Neutrophil (primary cell): ENCODE data around the gene RAPGEF1.

Experiments
- H3K27ac ChIP-seq: fragments of 200-600 bp; sonication (generic); 2 replicates; pipeline ENCODE4 v1.5.1; 2016; ENCODE audit warnings: mild to moderate bottlenecking, moderate library complexity
- H3K27me3 ChIP-seq: fragments of 200-600 bp; sonication (generic); 2 replicates; pipeline ENCODE4 v1.6.0; 2016; ENCODE audit warnings: mild to moderate bottlenecking
- H3K36me3 ChIP-seq: fragments of 200-600 bp; sonication (generic); 2 replicates; pipeline ENCODE4 v1.5.1; 2017
- H3K4me1 ChIP-seq, 2 experiments: fragments of 200-600 bp in 1 of 2; sonication (generic) in 1 of 2; 1 replicate in 1 of 2; 2 replicates in 1 of 2; pipeline versions ENCODE4 v1.5.1 to v1.6.1; 2013 to 2016; ENCODE audit warnings: low read depth in 1 of 2, low read length in 1 of 2, mild to moderate bottlenecking in 1 of 2, moderate library complexity in 1 of 2; ENCODE audit not compliant: control insufficient read depth in 1 of 2, insufficient read depth in 1 of 2
- H3K4me3 ChIP-seq, 2 experiments: fragments of 200-600 bp in 1 of 2; sonication (generic) in 1 of 2; 1 replicate in 1 of 2; 2 replicates in 1 of 2; pipeline ENCODE4 v1.5.1; 2013 to 2016; ENCODE audit warnings: low read depth in 1 of 2, low read length in 1 of 2, mild to moderate bottlenecking in 1 of 2, moderate library complexity in 1 of 2
- H3K9me3 ChIP-seq: fragments of 200-600 bp; sonication (generic); 2 replicates; pipeline ENCODE4 v1.5.1; 2016
- TF ChIP-seq, protein P1 (sequence below): fragments of 200-600 bp; sonication (generic); IDR thresholded peaks from 2 replicates; pipeline ENCODE4 v1.5.1; 2016; ENCODE audit warnings: antibody characterized with exemption

RAPGEF1 gene

DNA sequence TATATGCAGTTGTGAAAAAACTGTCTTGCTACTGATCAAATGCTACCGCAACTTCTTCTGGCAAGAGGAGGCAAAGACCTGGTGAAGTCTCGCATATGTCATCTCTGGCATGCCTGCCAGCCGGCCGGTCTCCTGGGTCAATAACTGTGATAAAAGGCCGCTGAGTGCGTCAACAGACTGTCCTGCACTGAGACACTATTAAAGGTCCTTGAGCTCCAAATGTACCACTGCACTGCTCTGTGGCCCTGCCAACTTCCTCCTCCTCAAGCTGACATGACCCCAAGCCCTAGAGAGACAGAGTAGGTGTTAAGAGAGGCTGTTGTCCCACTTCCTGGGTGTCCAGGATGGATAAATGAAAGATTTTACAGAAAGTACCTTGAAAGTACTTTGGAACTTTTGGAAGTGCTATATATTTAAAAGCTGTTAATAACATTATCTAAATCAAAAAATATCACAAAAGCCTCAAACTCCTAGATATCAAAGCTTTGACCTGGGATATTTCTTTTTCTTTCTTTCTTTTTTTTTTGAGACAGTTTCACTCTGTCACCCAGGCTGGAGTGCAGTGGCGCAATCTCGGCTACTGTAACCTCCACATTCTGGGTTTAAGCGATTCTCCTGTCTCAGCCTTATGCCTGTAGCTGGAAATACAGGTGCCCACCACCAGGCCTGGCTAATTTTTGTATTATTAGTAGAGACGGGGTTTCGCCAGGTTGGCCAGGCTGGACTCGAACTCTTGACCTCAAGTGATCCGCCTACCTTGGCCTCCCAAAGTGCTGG is 31.5 kb downstream of the RAPGEF1 start:
- Histone ChIP-seq H3K36me3 (no peaks in the 10 kb centered on the region), H3K4me3 (peak overlapping the region; percentile 23), H3K27ac (peak overlapping the region; percentile 90), H3K9me3 (no peaks in the 10 kb centered on the region), H3K4me1 (peaks cover 21 to 32% of the 10 kb centered on the region in 2 experiments), H3K27me3 (no peaks in the 10 kb centered on the region)
- TF ChIP-seq, protein P1, sequence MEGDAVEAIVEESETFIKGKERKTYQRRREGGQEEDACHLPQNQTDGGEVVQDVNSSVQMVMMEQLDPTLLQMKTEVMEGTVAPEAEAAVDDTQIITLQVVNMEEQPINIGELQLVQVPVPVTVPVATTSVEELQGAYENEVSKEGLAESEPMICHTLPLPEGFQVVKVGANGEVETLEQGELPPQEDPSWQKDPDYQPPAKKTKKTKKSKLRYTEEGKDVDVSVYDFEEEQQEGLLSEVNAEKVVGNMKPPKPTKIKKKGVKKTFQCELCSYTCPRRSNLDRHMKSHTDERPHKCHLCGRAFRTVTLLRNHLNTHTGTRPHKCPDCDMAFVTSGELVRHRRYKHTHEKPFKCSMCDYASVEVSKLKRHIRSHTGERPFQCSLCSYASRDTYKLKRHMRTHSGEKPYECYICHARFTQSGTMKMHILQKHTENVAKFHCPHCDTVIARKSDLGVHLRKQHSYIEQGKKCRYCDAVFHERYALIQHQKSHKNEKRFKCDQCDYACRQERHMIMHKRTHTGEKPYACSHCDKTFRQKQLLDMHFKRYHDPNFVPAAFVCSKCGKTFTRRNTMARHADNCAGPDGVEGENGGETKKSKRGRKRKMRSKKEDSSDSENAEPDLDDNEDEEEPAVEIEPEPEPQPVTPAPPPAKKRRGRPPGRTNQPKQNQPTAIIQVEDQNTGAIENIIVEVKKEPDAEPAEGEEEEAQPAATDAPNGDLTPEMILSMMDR = no peak

DNA sequence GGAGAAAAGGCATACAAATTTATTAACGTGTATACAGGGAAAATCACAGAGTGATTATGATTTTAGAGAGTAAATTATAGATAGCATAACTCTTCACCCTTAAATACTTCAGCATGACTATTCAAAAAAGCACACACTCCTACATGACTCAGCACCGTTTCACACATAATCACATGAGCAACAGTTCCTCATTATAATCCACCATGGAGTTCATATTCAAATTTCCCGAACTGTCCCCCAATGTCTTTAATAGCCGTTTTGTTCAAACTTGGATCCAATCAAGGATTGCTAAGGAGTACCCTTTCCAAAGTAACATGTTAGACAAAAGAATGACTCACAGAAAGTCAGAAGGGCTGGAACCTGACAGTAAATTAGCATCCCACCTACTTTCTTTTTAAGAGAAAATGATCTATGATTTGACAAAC is 32.1 kb downstream of the RAPGEF1 start:
- TF ChIP-seq, protein P1 = no peak
- Histone ChIP-seq H3K27ac (peak overlapping the region; percentile 90), H3K9me3 (no peaks in the 10 kb centered on the region), H3K4me3 (peak overlapping the region; percentile 23), H3K4me1 (peaks cover 21 to 32% of the 10 kb centered on the region in 2 experiments), H3K27me3 (no peaks in the 10 kb centered on the region), H3K36me3 (no peaks in the 10 kb centered on the region)

DNA sequence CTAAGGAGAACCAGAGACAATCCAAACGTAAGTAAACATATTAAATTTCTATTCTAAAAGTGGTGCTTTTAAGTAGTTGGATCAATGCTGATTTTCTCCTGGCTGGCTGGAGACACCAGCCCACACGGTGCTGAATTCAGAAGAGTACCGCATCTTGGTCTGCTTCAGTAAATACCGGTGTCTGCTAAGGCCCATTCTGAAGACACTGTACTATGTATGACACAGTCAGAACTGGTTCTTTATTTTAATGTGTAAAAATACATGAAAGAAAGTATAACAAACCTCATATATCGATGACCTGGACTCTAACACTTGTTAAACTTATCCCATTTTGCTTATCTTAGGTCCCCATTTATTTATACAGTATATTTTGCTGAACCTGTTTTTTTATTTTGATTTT is 32.8 kb downstream of the RAPGEF1 start:
- H3K9me3 ChIP-seq = no peaks in the 10 kb centered on the region
- peak overlapping the region; percentile 90 for H3K27ac ChIP-seq
- no peak overlapping the region for H3K4me3 ChIP-seq
- TF ChIP-seq, protein P1 = no peak
- peaks cover 21 to 33% of the 10 kb centered on the region in 2 experiments for H3K4me1 ChIP-seq
- H3K27me3 ChIP-seq = no peaks in the 10 kb centered on the region
- no peaks in the 10 kb centered on the region for H3K36me3 ChIP-seq

DNA sequence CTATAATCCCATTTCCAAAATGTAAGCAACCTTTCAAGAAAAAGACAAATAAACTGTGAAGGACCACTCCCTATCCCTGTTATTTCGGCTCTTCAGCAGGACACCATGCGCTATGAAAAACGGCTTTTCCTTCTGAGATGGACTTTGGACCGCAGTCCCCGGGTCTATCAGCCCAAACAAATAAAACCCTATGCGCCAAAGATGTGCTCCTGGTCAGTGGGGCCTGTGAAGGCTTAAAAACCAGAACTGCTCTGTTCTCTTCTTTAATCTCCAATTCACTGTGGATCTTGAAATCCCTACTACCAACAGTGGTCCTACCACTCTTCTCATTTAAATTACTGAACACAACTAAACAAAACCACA is 33.3 kb downstream of the RAPGEF1 start:
- no peaks in the 10 kb centered on the region for H3K27me3 ChIP-seq
- TF ChIP-seq, protein P1 = no peak
- no peaks in the 10 kb centered on the region for H3K36me3 ChIP-seq
- no peaks in the 10 kb centered on the region for H3K9me3 ChIP-seq
- peaks cover 23 to 37% of the 10 kb centered on the region in 2 experiments for H3K4me1 ChIP-seq
- no peak overlapping the region for H3K4me3 ChIP-seq
- H3K27ac ChIP-seq = peak overlapping the region; percentile 90

DNA sequence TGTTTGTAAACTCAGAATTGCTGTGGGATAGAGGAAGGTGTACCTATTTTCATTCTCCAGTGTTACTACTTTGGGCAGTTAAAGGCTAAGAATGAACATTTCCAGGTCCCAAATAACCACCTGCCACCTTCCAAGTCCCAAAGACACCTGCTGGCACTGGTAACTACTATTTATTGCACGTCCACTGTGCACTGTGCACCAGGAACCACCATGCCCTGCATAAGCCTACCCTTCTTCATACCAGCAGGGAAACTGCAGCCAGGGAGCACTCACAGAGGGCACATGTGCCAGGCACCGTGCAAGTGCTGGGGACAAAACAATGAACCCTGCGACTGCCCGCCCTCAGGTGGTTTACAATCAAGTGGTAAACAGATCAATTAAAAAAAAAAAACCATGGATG is 34.9 kb downstream of the RAPGEF1 start:
- Histone ChIP-seq H3K27me3 (no peaks in the 10 kb centered on the region), H3K4me1 (peaks cover 32 to 54% of the 10 kb centered on the region in 2 experiments), H3K27ac (peak overlapping the region; percentile 90), H3K4me3 (no peak overlapping the region), H3K36me3 (no peaks in the 10 kb centered on the region), H3K9me3 (no peaks in the 10 kb centered on the region)
- TF ChIP-seq, protein P1 = no peak
